HG03442 (cell line): ENCODE data around the gene SCAMP3.
"Not testable (repeated sequence)": the region's sequence is repeated elsewhere in the genome, so short reads cannot be mapped to it uniquely, and the experiment has no call there.

ENCODE experiments used
- ATAC-seq: cut with Tn5 transposase; IDR thresholded peaks from one replicate; pipeline ENCODE4 v1.9.1; 2021; ENCODE audit warnings: mild to moderate bottlenecking, moderate library complexity; ENCODE audit not compliant: unreplicated experiment

SCAMP3 gene

DNA sequence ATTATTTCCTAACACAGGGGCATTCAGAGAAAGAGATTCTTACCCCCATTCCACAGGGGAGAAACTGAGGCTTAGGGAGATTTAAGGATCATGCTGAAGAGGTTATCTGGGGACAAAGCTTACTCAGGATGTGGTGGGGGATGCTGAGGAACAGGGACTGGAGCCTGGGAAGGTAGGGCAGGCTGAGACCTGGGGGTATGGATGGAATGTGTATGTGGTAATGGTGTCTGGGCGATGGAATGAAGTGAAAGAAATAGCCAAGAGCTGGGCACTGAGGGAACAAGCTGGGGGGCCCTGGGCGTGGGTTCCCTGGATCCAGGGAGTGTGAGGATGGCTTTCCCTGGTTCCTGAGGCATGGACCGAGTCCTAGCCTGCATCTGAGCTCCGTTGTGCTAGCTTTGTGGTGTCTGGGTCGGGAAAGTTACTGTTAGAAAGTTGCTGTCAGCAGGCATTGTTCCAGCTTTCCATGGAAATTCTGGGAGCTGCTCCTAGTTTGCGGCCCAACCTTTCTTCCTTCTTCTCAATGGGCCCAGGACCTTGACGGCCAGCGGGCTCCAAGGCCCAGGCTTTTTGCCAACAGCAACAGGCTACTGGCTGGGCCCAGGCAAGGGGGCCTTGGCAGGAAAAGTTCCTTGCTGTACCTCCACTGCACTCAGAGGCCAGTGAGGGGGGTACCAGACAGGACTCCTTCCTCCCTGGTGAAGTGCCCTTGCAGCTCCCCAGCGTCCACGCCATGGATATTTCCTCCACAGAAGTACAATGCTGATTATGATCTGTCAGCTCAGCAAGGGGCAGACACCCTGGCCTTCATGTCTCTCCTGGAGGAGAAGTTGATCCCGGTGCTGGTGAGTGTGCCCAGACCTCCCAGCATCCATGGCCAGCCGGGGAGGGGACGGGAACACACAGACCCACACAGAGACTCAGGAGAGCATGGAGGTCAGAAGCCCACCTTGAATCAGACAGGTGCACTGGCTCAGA lies 29.9 kb downstream of the SCAMP3 start:
- ATAC-seq: not testable (repeated sequence)

DNA sequence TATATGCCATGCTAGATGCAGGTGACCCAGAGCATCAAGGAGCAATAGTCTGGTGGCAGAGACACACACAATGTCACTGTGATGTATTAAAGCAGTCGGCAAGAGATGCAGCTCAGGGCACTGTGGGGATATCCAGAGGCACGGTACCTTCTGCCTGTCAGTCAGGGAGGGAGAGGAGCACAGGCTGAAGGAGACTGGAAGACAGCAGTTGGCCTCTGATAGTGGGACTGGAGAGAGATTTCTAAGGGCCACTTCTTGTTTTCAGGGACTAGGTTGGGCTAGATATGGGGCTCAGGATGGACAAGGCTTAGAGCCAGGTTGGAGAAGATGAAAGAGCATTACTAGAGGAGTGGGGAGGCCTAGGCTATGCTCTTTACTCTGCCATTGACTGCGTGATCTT lies 30.9 kb downstream of the SCAMP3 start:
- ATAC-seq: not testable (repeated sequence)

DNA sequence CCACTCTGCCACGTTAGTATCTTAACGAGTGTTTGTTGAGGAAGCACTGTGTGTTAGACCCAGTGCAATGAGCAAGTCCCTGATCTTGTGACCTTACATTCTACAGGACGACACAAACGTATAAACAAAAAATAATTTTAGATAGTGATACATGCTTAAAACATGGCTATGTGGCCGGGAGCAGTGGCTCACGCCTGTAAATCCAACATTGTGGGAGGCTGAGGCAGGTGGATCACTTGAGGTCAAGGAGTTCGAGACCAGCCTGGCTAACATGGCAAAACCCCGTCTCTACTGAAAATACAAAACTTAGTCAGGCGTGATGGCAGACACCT lies 34.1 kb downstream of the SCAMP3 start:
- ATAC-seq: no peak

DNA sequence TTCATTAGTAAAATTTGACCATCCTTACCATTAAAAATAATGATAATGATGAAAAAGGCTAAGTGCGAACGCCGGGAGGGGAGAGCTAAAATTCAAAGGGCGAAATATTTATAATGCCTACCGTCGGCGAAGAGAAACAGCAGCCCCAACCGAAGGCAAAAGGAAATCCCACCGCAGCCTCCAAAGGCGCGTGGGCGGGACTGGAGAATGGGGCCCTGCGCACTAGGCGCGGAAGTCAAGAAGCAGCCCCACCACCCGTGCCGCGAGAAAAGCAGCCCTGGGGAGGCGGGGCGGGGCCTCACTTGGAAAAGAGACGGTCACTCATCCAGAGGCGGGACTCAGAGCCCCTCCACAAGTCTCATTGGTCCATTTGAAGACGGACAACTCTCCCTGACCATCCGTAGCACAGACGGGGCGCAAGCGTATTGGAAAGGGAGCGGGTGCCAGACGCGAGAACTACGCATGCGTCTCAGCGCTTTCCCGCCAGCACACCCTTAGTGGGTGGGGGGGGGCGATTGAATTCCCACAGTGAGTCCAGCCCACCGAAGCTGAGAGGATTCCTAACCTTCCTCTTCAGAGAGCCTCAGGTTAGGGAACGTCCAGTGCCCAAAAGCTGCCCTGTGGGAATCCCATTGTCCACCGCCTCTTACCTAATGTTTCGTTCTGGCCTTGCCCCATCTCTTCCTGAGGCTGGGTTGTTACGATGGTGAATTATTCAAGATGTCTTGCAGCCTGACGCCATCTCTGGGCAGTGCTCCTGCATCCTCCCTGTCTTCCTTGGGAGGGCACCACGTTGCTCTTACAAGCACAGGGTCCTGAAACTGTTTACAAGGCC lies 34.7 kb downstream of the SCAMP3 start:
- ATAC-seq: peak; percentile 88

DNA sequence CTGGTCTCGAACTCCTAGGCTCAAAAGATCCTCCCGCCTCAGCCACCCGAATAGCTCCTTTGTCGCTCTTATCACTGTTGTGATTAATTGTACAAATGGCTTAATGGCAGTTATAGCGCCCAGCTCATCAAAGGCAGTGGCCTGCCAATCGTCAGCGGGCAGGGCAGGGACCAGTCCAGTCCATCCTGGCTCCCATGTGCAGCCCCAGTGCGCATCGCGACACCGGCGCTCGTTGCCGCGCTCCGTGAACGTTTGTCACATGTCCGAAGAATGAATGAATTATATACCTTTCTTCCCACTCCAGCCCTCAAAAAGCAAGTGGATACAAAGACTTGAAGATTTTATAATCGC lies 35.3 kb downstream of the SCAMP3 start:
- no peak for ATAC-seq

DNA sequence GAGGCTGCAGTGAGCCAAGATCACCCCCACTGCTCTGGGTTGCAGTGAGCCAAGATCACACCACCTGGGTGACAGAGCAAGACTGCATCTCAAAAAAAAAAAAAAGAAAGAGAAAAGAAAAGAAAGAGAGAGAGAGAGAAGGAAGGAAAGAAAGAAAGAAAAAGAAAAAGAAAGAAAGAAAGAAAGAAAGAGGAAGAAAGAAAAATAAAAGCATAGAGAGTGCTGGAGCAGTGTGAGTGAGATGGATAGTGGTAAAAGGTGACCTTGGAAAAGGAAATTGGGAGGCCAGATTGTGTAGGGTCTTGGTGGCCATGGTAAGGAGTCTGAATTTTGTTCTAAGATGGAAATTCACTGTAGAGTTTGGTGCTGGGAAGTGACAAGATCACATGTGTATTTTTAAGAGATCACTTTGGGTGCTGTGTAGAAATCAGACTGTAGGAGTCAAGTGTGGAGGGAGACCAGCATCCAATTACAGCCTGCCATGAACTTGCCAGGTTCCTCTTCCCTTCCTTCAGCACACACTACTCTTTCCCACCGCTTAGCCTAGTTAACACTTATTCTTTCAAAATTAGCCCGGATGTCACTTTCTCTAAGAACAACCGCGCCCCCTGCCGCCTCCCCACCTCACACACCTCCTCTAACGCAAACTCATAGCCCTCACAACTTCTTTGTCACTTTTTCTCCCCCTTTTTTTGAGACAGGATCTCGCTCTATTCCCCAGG lies 35.8 kb downstream of the SCAMP3 start:
- ATAC-seq: no peak

DNA sequence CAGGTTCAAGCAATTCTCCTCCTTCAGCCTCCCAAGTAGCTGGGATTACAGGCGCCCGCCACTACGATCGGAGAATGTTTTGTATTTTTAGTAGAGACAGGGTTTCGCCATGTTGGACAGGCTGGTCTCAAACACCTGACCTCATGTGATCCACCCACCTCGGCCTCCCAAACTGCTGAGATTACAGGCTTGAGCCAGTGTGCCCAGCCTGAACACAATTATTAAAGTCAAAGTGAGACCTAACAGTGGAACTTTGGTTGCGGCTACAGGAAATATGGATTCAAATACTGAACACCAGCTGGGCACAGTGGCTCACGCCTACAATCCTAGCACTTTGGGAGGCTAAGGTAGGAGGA lies 36.8 kb downstream of the SCAMP3 start:
- not testable (repeated sequence) for ATAC-seq

DNA sequence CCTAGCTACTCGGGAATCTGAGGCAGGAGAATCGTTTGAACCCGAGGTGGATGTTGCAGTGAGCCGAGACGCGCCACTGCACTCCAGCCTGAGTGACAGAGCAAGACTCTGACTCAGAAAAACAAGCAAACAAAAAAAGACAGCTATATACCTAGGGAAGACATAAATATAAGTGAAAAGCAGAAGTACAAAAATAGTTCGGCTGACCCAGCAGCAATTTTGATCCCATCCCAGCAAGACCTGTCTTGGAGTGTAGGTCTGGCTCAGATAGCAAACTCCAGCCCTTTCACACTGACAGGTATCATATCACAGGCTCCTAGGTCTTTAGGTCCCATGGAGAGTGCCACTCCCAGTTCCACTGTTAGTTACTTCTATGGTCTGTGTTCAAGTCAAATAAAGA lies 39.1 kb downstream of the SCAMP3 start:
- no peak for ATAC-seq

DNA sequence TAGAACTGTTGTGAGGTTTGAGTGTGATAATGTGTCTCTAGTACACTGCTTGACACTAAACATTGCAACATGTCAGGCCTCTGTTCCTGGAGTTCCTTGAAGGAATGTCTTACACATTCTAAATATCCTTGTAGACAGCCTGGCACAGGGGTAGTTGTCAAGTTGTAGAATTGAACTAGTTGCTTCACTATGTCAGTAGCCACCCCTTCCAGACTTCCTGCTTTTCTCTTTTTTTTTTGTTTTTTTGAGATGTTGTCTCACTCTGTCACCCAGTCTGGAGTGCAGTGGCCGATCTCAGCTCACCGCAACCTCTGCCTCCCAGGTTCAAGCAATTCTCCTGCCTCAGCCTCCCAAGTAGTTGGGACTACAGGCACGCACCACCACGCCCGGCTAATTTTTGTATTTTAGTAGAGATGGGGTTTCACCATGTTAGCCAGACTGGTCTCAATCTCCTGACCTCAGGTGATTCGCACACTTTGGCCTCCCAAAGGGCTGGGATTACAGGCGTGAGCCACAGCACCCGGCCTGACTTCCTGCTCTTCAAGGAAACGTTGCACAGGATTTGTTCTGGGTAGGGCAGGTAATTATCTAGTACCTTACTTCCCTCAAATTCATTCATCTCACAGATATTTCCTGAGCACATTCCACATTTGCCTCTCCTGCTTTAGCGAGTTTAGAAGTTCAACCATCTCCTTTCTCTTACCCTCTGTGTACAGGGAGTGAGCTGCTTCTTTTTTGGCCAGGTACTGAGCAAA lies 41.8 kb downstream of the SCAMP3 start:
- ATAC-seq: not testable (repeated sequence)

DNA sequence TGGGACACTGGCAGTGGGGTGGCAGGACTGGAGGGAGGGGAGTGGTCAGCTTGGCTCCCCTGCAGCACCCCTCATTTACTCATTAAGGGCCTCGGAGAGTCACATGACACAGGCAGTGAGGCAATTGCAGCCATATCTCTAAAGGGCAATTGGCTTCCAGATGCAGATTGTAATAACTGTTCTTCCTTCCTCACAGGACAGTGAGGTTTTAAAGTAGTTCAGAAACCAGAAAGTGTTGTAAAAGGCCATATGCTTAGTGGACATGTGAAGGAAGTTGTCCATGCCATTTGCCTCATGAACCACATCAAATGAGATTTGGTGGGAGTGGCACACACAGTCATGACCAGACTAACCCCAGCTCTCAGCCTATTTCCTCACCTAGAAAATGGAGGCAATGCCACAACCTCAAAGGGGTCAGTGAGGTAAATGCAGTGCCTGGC lies 42.5 kb downstream of the SCAMP3 start:
- ATAC-seq: no peak

DNA sequence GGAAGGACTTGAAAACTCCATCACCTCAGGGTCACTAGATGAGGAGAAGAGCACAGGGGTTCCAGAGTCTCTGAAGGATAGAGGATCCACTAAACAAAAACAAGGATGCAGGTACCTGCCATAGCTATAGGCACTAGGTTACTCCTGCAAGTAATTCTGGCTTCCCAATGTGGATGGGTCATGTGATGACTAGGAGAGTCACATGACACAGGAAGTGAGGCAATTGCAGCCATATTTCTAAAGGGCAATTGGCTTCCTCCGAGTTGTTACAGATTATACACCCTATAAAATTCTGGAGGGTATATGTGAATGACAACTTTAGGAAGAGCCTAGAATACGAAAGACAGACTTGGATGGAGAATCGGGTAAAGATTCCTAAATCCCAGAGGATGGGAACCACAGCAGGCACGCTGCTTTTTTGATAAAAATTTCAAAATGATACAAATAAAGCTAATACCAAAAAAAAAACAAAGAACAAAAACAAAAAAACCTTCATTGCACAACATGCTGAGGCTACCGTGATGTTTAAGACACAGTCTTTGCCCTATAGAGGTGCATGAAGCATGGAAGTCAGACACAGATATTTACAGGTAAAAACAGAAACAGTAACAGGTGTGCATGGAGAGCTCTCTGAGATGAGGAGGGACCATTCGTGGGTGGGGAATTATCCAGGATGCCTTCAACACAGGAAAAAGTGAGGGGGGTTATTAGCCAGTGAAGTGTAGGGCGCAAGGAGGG lies 43.1 kb downstream of the SCAMP3 start:
- ATAC-seq: no peak

DNA sequence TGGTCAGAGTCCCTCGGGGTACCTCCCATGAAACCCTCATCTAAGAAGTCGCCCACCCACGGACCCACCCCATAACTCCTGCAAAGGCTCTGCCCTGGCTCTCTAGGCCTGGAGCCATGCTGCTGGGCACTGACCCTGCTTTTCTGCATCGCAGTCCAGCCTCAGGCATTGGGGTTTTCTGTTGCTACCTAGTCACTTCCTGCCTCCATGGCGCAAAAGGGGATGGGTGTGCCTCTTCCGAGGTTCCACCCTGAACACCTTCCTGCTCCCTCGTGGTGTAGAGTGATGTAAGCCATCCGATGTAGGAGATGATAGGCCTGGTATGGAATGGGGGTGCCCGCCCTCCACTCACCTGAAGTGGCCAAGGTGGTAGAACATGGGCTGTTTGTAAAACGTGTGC lies 47.5 kb downstream of the SCAMP3 start:
- not testable (repeated sequence) for ATAC-seq

DNA sequence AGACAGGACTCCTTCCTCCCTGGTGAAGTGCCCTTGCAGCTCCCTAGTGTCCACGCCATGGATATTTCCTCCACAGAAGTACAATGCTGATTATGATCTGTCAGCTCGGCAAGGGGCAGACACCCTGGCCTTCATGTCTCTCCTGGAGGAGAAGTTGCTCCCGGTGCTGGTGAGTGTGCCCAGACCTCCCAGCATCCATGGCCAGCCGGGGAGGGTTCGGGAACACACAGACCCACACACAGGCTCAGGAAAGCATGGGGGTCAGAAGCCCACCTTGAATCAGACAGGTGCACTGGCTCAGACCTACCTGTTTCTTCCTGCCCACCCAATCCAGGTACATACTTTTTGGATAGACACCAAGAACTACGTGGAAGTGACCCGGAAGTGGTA lies 50.1 kb downstream of the SCAMP3 start:
- ATAC-seq: not testable (repeated sequence)

DNA sequence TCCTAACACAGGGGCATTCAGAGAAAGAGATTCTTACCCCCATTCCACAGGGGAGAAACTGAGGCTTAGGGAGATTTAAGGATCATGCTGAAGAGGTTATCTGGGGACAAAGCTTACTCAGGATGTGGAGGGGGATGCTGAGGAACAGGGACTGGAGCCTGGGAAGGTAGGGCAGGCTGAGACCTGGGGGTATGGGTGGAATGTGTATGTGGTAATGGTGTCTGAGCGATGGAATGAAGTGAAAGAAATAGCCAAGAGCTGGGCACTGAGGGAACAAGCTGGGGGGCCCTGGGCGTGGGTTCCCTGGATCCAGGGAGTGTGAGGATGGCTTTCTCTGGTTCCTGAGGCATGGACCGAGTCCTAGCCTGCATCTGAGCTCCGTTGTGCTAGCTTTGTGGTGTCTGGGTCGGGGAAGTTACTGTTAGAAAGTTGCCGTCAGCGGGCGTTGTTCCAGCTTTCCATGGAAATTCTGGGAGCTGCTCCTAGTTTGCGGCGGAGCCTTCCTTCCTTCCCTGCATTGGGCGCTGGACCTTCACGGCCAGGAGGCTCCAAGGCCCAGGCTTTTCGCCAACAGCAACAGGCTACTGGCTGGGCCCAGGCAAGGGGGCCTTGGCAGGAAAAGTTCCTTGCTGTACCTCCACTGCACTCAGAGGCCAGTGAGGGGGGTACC lies 50.6 kb downstream of the SCAMP3 start:
- ATAC-seq: not testable (repeated sequence)

DNA sequence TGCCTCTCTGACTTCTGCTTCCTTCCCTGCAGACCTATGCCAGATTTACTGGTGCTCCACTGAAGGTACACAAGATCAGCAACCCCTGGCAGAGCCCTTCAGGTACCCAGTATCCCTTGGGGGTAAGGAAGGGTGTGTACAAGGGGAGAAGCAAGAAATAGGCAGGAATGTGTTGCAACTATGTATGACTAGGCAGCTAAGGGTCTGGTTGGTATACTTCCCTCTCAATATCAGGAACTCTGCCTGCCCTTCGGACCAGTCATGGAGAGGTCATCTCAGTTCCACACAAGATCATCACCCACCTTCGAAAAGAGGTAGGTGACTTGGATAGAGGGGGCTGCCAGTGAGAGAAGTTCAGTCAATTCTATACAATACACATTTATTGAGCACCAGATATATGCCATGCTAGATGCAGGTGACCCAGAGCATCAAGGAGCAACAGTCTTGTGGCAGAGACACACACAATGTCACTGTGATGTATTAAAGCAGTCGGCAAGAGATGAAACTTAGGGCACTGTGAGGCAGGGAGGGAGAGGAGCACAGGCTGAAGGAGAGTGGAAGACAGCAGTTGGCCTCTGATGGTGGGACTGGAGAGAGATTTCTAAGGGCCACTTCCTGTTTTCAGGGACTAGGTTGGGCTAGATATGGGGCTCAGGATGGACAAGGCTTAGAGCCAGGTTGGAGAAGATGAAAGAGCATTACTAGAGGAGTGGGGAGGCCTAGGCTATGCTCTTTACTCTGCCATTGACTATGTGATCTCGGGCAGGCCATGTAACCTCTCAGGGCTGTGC lies 51.7 kb downstream of the SCAMP3 start:
- ATAC-seq: no peak

DNA sequence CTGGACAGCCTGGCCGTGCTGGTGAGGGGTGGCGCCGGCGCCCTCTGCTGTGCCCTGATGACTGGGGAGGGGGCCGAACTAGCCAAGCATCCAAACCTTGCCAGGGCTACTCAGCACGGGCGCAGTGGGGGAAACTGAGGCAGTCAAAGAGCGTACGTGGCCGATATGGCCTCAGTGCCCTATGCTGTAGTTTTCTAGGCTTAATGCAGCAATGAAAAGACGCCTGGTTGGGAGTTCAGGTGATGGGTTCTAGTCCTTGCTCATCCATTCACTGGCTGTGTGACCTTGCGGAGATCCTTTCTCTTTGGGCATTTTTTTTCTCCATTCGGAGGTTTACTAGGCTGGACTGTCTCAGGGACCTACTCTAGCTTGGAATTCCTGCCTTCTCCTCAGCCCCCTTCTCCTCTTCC lies 52.8 kb downstream of the SCAMP3 start:
- no peak for ATAC-seq

DNA sequence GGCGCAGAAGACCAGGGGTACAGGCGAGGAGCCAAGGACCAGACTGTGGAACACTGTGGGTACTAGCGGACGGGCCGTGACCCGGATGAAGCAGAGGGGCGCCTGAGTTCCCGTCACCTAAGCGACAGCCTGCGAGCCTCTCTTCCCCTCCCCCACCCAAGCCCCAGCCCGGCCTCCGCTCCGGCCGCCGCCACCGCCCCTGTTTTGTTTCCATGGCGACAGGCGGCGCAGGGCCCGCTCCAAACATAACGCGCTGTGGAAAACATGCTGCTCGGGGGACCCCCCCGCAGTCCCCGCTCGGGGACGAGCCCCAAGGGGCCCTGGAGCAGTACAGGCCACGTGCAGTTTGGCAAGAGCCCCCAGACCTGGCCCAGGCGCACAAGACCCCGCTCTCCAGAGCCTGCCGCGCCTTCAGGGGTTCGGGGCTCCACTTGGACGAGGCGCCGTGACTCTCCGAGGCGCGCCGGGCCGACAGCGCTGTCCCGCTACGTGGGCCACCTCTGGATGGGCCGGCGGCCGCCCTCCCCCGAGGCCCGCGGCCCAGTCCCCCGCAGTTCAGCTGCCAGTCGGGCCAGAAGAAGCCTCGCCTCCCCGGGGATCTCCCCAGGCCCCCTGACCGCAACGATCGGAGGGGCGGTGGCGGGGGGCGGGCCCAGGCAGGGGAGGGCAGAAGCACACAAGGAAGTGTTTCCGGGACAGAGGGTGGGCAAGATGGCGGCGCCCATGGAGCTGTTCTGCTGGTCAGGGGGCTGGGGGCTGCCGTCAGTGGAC lies 53.4 kb downstream of the SCAMP3 start, which contains the start of gene MTX1:
MTX1 (plus strand) TSS at position 155 of the 771 bp plus-strand sequence; CDS start at position 265, 110 bp downstream.
- ATAC-seq: peak; percentile 78
